CD4-positive, CD25-positive, alpha-beta regulatory T cell (primary cell): Measurements from ENCODE around the gene MPG. TPM values are rescaled to one million over a fixed set of nuclear protein-coding genes. Genes with fewer than 3 reads are reported as not detected.

ENCODE experiments used
- ATAC-seq, 2 donors: fragments of 150-1000 bp; cut with Tn5 transposase; one replicate each; pipeline ENCODE4 v1.10.0; 2021; ENCODE audit warnings: low read depth in 2 of 2, moderate number of reproducible peaks in 2 of 2, moderate library complexity in 1 of 2
- DNase-seq, 3 donors: peaks; one replicate each; pipeline versions ENCODE4 v3.0.0 to v3.0.0-alpha.2; 2012 to 2022; ENCODE audit warnings: mixed read lengths in 1 of 3
- H3K27ac ChIP-seq: one replicate; pipeline ENCODE4 v1.7.0; 2013; ENCODE audit warnings: mild to moderate bottlenecking, low read length; ENCODE audit not compliant: insufficient read depth, poor library complexity, severe bottlenecking
- H3K27me3 ChIP-seq: one replicate; pipeline ENCODE4 v1.7.0; 2013; ENCODE audit warnings: low read length; ENCODE audit not compliant: control insufficient read depth, insufficient read depth
- H3K36me3 ChIP-seq: one replicate; pipeline ENCODE4 v1.7.0; 2013; ENCODE audit warnings: mild to moderate bottlenecking, low read length, moderate library complexity; ENCODE audit not compliant: control insufficient read depth, insufficient read depth
- H3K4me1 ChIP-seq: 2 replicates; pipeline ENCODE4 v1.7.0; 2013; ENCODE audit warnings: mild to moderate bottlenecking, low read length; ENCODE audit not compliant: insufficient read depth, control insufficient read depth, poor library complexity, severe bottlenecking
- H3K4me3 ChIP-seq: one replicate; pipeline ENCODE4 v1.7.0; 2013; ENCODE audit warnings: low read depth, mild to moderate bottlenecking, low read length, moderate library complexity
- H3K9me3 ChIP-seq, 2 experiments: 1 replicate in 1 of 2; 2 replicates in 1 of 2; pipeline ENCODE4 v1.7.0; 2013; ENCODE audit warnings: low read length in 2 of 2, mild to moderate bottlenecking in 1 of 2, moderate library complexity in 1 of 2; ENCODE audit not compliant: control insufficient read depth in 2 of 2
- H3K27ac Mint-ChIP-seq, 3 donors: one replicate each; pipeline ENCODE4 v1.8.0; 2020 to 2022; ENCODE audit warnings: mild to moderate bottlenecking in 3 of 3, mixed read lengths in 3 of 3, moderate library complexity in 2 of 3
- H3K27me3 Mint-ChIP-seq: one replicate; pipeline ENCODE4 v1.8.0; 2022; ENCODE audit warnings: mild to moderate bottlenecking, mixed read lengths
- H3K36me3 Mint-ChIP-seq: one replicate; pipeline ENCODE4 v1.8.0; 2020; ENCODE audit warnings: mixed read lengths
- H3K4me1 Mint-ChIP-seq, 4 donors: one replicate each; pipeline ENCODE4 v1.8.0; 2020 to 2022; ENCODE audit warnings: mixed read lengths in 4 of 4, mild to moderate bottlenecking in 1 of 4
- H3K4me3 Mint-ChIP-seq, 4 donors: one replicate each; pipeline ENCODE4 v1.8.0; 2020 to 2022; ENCODE audit warnings: mild to moderate bottlenecking in 4 of 4, mixed read lengths in 4 of 4, moderate library complexity in 3 of 4
- H3K9me3 Mint-ChIP-seq, 7 donors: one replicate each; pipeline ENCODE4 v1.8.0; 2020 to 2022; ENCODE audit warnings: mixed read lengths in 7 of 7, mild to moderate bottlenecking in 3 of 7, moderate library complexity in 2 of 7
- polyA plus RNA-seq, 4 donors: library from polyadenylated mRNA; unstranded; fragments of 300-500 nt; fragmentation: Illumina TruSeq; gene quantifications; one replicate each; pipeline ENCODE4 v1.2.3, GENCODE V29; 2021
- total RNA-seq: library from RNA; stranded (reverse); gene quantifications from one replicate; pipeline ENCODE4 v1.2.3, GENCODE V29; 2022

Gene MPG
- total and polyA plus RNA-seq, 5 donors from 2014 or later = 29.2 to 82.7 (median 81.2) TPM

DNA sequence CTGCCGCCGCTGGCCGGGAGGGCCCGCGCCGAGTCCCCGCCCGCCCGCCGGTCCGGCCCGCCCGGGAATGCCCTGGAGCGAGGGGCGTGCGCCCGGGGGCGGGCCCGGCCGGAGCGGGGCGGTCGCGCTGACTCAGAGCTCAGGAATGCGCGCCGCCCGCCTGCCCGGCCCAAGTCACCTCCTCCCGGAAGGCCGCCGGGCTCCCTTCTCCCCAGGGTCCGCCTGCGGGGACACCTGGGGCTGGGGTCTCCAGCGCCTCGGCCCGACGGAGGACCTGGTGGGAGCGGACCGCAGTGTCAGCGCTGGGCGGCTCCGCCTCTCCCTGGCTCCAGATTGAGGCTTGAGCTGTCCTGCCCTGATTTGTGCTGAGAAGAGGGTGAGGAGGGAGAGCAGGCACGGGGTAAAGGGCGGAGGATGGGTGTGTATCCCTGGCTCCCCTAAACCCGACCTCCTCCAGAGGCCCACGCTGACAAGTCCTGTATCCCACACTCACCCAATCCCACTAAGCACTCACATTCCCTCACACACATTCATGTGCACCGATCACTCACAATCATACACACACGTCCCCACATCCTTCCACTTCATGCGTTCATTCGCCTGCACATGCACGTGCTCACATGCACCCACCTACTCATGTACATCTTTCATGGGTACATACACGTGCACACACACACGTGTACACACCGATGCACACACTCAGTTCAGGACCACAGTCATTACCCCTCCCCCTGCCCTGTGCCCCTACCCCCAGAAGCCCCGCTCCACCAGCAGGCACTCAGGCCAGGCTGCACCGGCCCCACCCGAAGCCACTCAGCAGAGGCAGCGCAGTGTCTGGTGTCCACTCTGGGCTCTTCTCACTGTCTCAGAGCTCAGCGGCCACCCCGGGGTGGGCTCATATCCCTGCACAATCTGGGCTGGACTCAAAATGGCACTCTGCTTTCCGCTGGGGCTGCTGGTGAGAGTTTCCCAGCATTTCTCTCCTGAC is 5.2 kb upstream of the MPG start, which contains the start of gene RHBDF1:
Gene RHBDF1 (minus strand): TSS at position 71 of the 988 bp plus-strand sequence. CDS start 7,616 bp downstream, outside the sequence.
- Histone ChIP-seq H3K4me1 (peaks cover 25% of the 10 kb centered on the region), H3K27me3 (peaks cover 13% of the 10 kb centered on the region), H3K27ac (no peak within 1 kb of the TSS), H3K4me3 (no peak within 1 kb of the TSS), H3K9me3 (no peaks in the 10 kb centered on the region), H3K36me3 (no peaks in the 10 kb centered on the region)
- peak within 1 kb of the TSS in 2 of 4 donors; percentile 18 to 61 for H3K4me3 Mint-ChIP-seq
- no peaks in the 10 kb centered on the region for H3K9me3 Mint-ChIP-seq
- H3K27me3 Mint-ChIP-seq = peaks cover 26% of the 10 kb centered on the region
- DNase-seq = no peak
- H3K27ac Mint-ChIP-seq = no peak within 1 kb of the TSS
- H3K36me3 Mint-ChIP-seq = no peaks in the 10 kb centered on the region
- no peak for ATAC-seq
- H3K4me1 Mint-ChIP-seq = peaks cover 0 to 22% (median 6%) of the 10 kb centered on the region in 4 donors

DNA sequence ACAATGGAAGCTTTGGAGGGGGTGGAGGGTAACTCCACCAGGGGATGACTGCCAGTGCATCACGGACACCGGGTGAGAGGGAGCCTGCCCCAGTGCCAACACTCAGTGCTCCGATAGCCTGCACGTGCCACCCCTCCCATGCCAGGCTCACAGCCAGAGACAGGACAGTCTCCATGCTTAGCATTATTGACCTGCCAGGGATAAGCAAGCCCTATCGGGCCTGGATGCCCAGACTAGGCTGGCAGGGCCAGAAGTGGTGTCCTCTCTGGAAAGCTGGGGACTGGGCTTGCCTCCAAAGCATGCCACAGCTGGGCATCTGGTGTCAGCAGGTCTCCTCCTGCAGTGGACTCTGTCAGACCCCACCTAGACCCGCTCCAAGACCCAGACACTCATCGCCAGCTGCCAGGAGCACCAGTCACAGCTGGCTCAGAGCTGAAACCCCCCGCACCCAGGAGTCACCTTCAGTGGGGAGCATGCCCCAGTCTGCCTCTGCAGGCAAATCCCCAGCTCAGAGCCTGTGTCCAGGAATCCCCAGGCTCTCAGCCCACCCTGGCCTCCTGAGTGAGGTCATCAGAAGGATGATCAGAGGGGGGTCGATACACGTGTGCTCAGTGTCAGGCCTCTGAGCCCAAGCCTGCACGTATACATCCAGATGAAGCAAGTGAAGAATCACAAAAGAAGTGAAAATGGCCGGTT is 3.8 kb upstream of the MPG start:
- H3K27me3 ChIP-seq = peaks cover 13% of the 10 kb centered on the region
- H3K36me3 Mint-ChIP-seq = no peaks in the 10 kb centered on the region
- peaks cover 26% of the 10 kb centered on the region for H3K27me3 Mint-ChIP-seq
- DNase-seq (no peak), ATAC-seq (no peak)
- no peak overlapping the region for H3K27ac Mint-ChIP-seq
- no peak overlapping the region for H3K27ac ChIP-seq
- H3K36me3 ChIP-seq = no peaks in the 10 kb centered on the region
- no peaks in the 10 kb centered on the region for H3K9me3 ChIP-seq
- H3K4me1 ChIP-seq = peaks cover 35% of the 10 kb centered on the region
- peaks cover 0 to 29% (median 7%) of the 10 kb centered on the region in 4 donors for H3K4me1 Mint-ChIP-seq
- peak overlapping the region in 2 of 4 donors; percentile 65 to 82 for H3K4me3 Mint-ChIP-seq
- H3K4me3 ChIP-seq = no peak overlapping the region
- H3K9me3 Mint-ChIP-seq = no peaks in the 10 kb centered on the region

DNA sequence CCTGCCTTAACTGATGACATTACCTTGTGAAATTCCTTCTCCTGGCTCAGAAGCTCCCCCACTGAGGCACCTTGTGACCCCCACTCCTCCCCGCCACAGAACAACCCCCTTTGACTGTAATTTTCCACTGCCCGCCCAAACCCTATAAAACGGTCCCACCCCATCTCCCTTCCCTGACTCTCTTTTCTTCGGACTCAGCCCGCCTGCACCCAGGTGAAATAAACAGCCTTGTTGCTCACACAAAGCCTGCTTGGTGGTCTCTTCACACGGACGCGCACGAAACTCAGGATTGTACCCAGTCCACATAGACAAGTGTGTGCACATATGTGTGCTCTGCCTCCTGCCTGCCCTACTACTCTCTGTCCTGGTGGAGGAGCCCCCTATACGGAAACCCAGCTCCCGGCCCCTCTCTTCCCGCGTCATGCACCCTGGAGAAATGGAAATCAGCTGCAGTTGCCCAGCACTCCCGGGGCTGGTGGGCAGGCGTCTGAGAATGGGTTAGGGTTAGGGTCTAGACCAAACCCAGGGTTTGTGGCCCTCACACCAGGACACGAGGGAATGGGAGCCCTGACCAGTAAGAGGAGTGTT is 3.2 kb upstream of the MPG start:
- Histone ChIP-seq H3K27me3 (peaks cover 13% of the 10 kb centered on the region), H3K4me1 (peaks cover 35% of the 10 kb centered on the region), H3K9me3 (no peaks in the 10 kb centered on the region), H3K36me3 (no peaks in the 10 kb centered on the region), H3K4me3 (no peak overlapping the region), H3K27ac (no peak overlapping the region)
- no peak for ATAC-seq
- Mint-ChIP-seq H3K36me3 (no peaks in the 10 kb centered on the region), H3K4me3 (peak overlapping the region in 3 of 4 donors; percentile 53 to 82 (median 65)), H3K4me1 (peaks cover 0 to 35% (median 8%) of the 10 kb centered on the region in 4 donors), H3K27me3 (peaks cover 26% of the 10 kb centered on the region), H3K27ac (peak overlapping the region in 1 of 3 donors; percentile 21), H3K9me3 (no peaks in the 10 kb centered on the region)
- DNase-seq = no peak

DNA sequence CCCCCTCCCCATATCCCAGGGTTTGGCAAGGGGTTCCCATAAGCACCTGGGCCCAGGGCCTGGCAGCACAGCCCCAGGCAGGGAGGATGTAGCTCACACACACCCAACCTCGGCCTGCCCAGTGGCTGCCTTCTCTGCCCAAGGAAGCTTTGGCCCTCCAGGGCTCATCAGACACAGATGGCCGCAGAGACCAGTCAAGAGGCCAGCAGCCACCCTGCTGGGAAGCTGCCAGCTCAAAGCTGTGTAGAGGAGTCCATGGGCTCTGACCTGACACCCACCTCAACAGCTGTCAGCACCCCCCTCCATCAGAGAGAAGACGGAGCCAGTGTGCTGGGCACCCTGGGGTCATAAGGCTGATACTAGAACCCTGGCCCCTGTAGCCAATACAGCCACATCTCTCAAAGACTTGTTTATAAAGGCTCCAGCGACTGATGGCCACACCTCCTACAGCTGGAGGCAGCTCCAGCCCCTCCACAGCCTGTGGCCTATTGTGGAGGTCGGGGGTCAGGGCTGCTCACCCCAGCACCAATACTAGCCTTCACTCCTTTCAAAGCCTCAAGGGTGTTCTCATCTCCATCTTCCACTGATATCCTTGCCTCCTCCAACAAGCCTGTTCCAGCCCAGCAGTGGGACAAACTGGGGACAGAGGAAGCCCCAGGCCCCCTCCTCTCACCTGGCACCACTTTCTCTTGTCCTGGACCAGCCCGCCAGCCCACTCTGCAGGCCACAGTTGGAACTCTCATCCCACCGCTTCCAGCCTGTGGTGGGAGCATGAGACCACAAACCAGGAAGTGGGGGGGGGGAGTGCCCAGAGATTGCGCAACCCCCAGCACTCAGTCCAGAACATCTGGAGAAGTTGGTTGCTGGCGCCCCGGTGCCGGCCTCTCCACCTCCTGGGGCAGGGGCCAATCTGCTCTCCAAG is 2.2 kb upstream of the MPG start:
- Histone ChIP-seq H3K27me3 (peaks cover 9% of the 10 kb centered on the region), H3K4me3 (no peak overlapping the region), H3K27ac (no peak overlapping the region), H3K36me3 (no peaks in the 10 kb centered on the region), H3K9me3 (no peaks in the 10 kb centered on the region), H3K4me1 (peaks cover 35% of the 10 kb centered on the region)
- DNase-seq (no peak), ATAC-seq (no peak)
- peak overlapping the region in 1 of 3 donors; percentile 74 for H3K27ac Mint-ChIP-seq
- no peaks in the 10 kb centered on the region for H3K9me3 Mint-ChIP-seq
- peaks cover 21% of the 10 kb centered on the region for H3K27me3 Mint-ChIP-seq
- H3K4me1 Mint-ChIP-seq = peaks cover 0 to 43% (median 8%) of the 10 kb centered on the region in 4 donors
- H3K4me3 Mint-ChIP-seq = peak overlapping the region; percentile 5 to 86 (median 62)
- no peaks in the 10 kb centered on the region for H3K36me3 Mint-ChIP-seq

DNA sequence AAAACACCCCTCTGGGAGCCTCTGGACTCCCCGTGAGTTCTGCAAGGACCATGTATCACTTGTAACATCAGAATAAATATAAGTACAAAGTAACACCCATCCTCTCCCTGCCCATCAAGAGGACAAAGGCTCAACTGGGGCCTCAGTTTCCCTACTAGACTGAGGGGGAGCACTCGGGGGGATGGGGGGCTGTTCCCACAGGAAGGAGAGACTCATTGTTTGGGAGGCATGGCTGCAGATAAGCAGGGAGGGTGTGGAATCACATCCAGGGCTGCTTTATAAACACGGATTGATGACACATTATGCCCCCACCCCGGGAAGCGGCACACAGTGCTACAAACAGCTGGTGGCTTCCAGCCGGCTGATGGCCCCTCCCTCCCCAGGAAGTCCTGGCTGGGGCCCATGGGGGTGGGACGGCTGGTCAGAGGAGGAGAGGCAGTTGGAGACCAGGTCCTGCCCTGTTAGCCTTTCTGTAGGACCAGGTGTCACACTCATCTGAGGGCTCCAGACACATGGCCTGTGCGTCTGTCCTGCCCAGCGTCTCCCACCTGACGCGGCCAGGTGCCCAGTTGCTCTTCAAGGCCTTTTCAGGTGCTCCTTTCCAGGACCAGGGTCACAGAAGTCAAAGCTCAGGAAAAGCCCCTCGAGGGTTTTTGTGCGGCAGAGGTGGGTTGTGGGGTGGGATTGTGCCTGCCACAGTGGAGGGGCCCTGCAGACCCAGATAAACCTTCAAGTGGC is 1.3 kb upstream of the MPG start:
- H3K36me3 ChIP-seq = no peaks in the 10 kb centered on the region
- H3K27me3 Mint-ChIP-seq = peaks cover 16% of the 10 kb centered on the region
- no peaks in the 10 kb centered on the region for H3K36me3 Mint-ChIP-seq
- H3K9me3 Mint-ChIP-seq = no peaks in the 10 kb centered on the region
- H3K9me3 ChIP-seq = no peaks in the 10 kb centered on the region
- ATAC-seq (no peak), DNase-seq (peak in 1 of 3 donors; percentile 33)
- peak overlapping the region; percentile 80 to 86 (median 83) for H3K4me3 Mint-ChIP-seq
- peak overlapping the region in 1 of 3 donors; percentile 74 for H3K27ac Mint-ChIP-seq
- H3K4me1 ChIP-seq = peaks cover 35% of the 10 kb centered on the region
- no peak overlapping the region for H3K4me3 ChIP-seq
- peaks cover 9% of the 10 kb centered on the region for H3K27me3 ChIP-seq
- peaks cover 0 to 43% (median 8%) of the 10 kb centered on the region in 4 donors for H3K4me1 Mint-ChIP-seq
- H3K27ac ChIP-seq = no peak overlapping the region

DNA sequence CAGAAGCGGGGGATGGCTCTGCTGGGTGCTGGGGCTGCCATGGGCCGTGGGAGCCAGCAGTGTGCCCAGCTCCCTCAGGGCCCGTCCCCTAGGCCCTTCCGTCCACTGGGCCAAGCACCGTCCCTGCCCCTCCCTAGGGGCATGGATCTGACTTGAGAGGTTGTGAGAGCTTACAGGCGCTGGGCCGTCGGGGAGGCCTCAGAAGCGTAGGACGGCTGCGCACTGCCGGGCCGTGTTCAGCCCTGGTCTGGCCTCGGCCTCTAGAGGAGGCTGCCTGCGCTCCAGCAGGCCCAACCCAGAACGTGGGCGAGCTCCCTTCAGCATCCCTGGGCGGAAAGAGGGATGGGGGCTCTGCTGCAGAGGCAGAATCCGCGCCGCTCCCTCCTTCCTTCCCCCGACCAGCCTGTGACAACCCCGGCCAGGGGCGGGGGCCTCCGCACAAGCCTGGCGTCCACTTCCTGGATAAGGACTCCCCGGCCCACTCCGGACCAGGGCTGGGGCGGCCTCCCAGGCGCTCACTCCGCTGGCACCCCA is 685 bp upstream of the MPG start:
- H3K9me3 ChIP-seq = no peaks in the 10 kb centered on the region
- H3K4me3 ChIP-seq = no peak overlapping the region
- peaks cover 35% of the 10 kb centered on the region for H3K4me1 ChIP-seq
- H3K36me3 ChIP-seq = no peaks in the 10 kb centered on the region
- H3K36me3 Mint-ChIP-seq = no peaks in the 10 kb centered on the region
- no peaks in the 10 kb centered on the region for H3K9me3 Mint-ChIP-seq
- H3K27ac Mint-ChIP-seq = peak overlapping the region in 1 of 3 donors; percentile 81
- H3K4me3 Mint-ChIP-seq = peak overlapping the region; percentile 80 to 86 (median 83)
- H3K27me3 Mint-ChIP-seq = peaks cover 16% of the 10 kb centered on the region
- H3K4me1 Mint-ChIP-seq = peaks cover 0 to 43% (median 8%) of the 10 kb centered on the region in 4 donors
- peak in 1 of 2 donors; percentile 35 for ATAC-seq
- peak; percentile 13 to 54 (median 19) for DNase-seq
- peak overlapping the region; percentile 41 for H3K27ac ChIP-seq
- peaks cover 9% of the 10 kb centered on the region for H3K27me3 ChIP-seq
